Colonic mucosa (tissue), 4 donors: ENCODE data around the gene FAM89B. TPM values are rescaled to one million over a fixed set of nuclear protein-coding genes. Genes with fewer than 3 reads are reported as not detected.

Experiments used
- DNase-seq: peaks from one replicate; pipeline ENCODE4 v3.0.0-alpha.2; 2020
- H3K27ac ChIP-seq: fragments of 200-600 bp; one replicate; pipeline ENCODE4 v1.8.0; 2021
- H3K27me3 ChIP-seq: fragments of 200-600 bp; one replicate; pipeline ENCODE4 v1.8.0; 2021
- H3K36me3 ChIP-seq: fragments of 200-600 bp; one replicate; pipeline ENCODE4 v1.8.0; 2021
- H3K4me1 ChIP-seq: fragments of 200-600 bp; one replicate; pipeline ENCODE4 v1.8.0; 2021; ENCODE audit warnings: mild to moderate bottlenecking
- H3K4me3 ChIP-seq: fragments of 200-600 bp; one replicate; pipeline ENCODE4 v1.8.0; 2021
- H3K9ac ChIP-seq, 2 donors: one replicate each; pipeline ENCODE4 v1.7.0; 2013; ENCODE audit warnings: control low read depth in 2 of 2, low read depth in 2 of 2, low read length in 2 of 2
- H3K9me3 ChIP-seq: fragments of 200-600 bp; one replicate; pipeline ENCODE4 v1.8.0; 2021
- CTCF ChIP-seq: fragments of 200-600 bp; IDR thresholded peaks from one replicate; pipeline ENCODE4 v1.8.0; 2022; ENCODE audit warnings: antibody characterized with exemption, mild to moderate bottlenecking
- intact Hi-C: fragments of 100-400 bp; cut with DNase I; formaldehyde crosslinking; loops from one replicate; pipeline ENCODE4 v1.14.1; 2022
- total RNA-seq, 2 donors: library from RNA; stranded (reverse); fragmentation: NEBNext Ultra II Directional in 1 of 2; extraction: Animal tissue kit (Norgen Biotek cat#: 25700) in 1 of 2; gene quantifications; one replicate each; pipeline ENCODE4 v1.2.1, GENCODE V29; 2021
- donor health status: healthy.
- donor health status: DM: no; HTN: no; CAD: no.
- donor health status: DM: no; HTN: no; CAD: no.

The FAM89B gene
- total RNA-seq, 2 donors from 2014 or later = 27.4 to 32.2 TPM

GRCh38 chr11:65532388-65533064, 39.8 kb upstream of the FAM89B start:
- H3K9me3 ChIP-seq = no peaks in the 10 kb centered on the region
- no peaks in the 10 kb centered on the region for H3K27me3 ChIP-seq
- DNase-seq = no peak
- no peak overlapping the region for H3K4me3 ChIP-seq
- TF ChIP-seq CTCF = no peak
- no peak overlapping the region for H3K9ac ChIP-seq
- H3K4me1 ChIP-seq = no peaks in the 10 kb centered on the region
- H3K27ac ChIP-seq = no peak overlapping the region
- peaks cover 22% of the 10 kb centered on the region for H3K36me3 ChIP-seq
- intact Hi-C loops = no loop called here

GRCh38 chr11:65535102-65535501, 37.2 kb upstream of the FAM89B start:
- intact Hi-C loops = no loop called here
- peaks cover 22% of the 10 kb centered on the region for H3K36me3 ChIP-seq

GRCh38 chr11:65536412-65537295, 35.7 kb upstream of the FAM89B start:
- Histone ChIP-seq H3K36me3 (peaks cover 17% of the 10 kb centered on the region), H3K4me1 (peaks cover 8% of the 10 kb centered on the region), H3K27ac (no peak overlapping the region), H3K27me3 (no peaks in the 10 kb centered on the region), H3K4me3 (no peak overlapping the region), H3K9ac (no peak overlapping the region), H3K9me3 (no peaks in the 10 kb centered on the region)
- no peak for TF ChIP-seq CTCF
- no peak for DNase-seq
- intact Hi-C loops = no loop called here

More at GRCh38 chr11:65535102-65535501, 37.2 kb upstream of the FAM89B start:
- no peak overlapping the region for H3K4me3 ChIP-seq
- H3K4me1 ChIP-seq = peaks cover 5% of the 10 kb centered on the region
- no peak for TF ChIP-seq CTCF
- H3K27me3 ChIP-seq = no peaks in the 10 kb centered on the region
- DNase-seq = no peak
- no peak overlapping the region for H3K27ac ChIP-seq
- H3K9me3 ChIP-seq = no peaks in the 10 kb centered on the region
- H3K9ac ChIP-seq = no peak overlapping the region

GRCh38 chr11:65537296-65537597, 35.1 kb upstream of the FAM89B start:
- Histone ChIP-seq H3K9ac (no peak overlapping the region), H3K4me3 (no peak overlapping the region), H3K36me3 (peaks cover 16% of the 10 kb centered on the region), H3K27ac (no peak overlapping the region), H3K9me3 (no peaks in the 10 kb centered on the region), H3K4me1 (peaks cover 8% of the 10 kb centered on the region), H3K27me3 (no peaks in the 10 kb centered on the region)
- intact Hi-C loops = no loop called here
- DNase-seq = no peak
- TF ChIP-seq CTCF = no peak

GRCh38 chr11:65537620-65538231, 34.6 kb upstream of the FAM89B start:
- Histone ChIP-seq H3K9me3 (no peaks in the 10 kb centered on the region), H3K9ac (no peak overlapping the region), H3K4me3 (no peak overlapping the region), H3K27me3 (no peaks in the 10 kb centered on the region), H3K27ac (no peak overlapping the region), H3K36me3 (peaks cover 13% of the 10 kb centered on the region), H3K4me1 (peaks cover 8% of the 10 kb centered on the region)
- intact Hi-C loops = no loop called here
- no peak for DNase-seq
- no peak for TF ChIP-seq CTCF
